NCI-H1417 (cell line): ENCODE measurements around the gene COBLL1.
A peak's percentile ranks its signal among the peaks of the same experiment; 100 is the strongest.
"Not testable (repeated sequence)": the region's sequence is repeated elsewhere in the genome, so short reads cannot be mapped to it uniquely, and the experiment has no call there.

Experiments used
- DNase-seq, 3 experiments: peaks; one replicate each; lab custom pipeline; 2025; lab: John Stamatoyannopoulos, UW

COBLL1 gene

GRCh38 chr2:164786787-164787186 is 54.8 kb downstream of the COBLL1 start:
- no peak for DNase-seq

- DNase-seq, result no peak
Observed at GRCh38 chr2:164785457-164785856, 56.2 kb downstream of the COBLL1 start.

GRCh38 chr2:164784376-164784775 is 57.2 kb downstream of the COBLL1 start:
- no peak for DNase-seq

- DNase-seq, result no peak
Observed at GRCh38 chr2:164782323-164782722, 59.3 kb downstream of the COBLL1 start.

GRCh38 chr2:164781394-164781793 is 60.2 kb downstream of the COBLL1 start:
- no peak for DNase-seq

DNA sequence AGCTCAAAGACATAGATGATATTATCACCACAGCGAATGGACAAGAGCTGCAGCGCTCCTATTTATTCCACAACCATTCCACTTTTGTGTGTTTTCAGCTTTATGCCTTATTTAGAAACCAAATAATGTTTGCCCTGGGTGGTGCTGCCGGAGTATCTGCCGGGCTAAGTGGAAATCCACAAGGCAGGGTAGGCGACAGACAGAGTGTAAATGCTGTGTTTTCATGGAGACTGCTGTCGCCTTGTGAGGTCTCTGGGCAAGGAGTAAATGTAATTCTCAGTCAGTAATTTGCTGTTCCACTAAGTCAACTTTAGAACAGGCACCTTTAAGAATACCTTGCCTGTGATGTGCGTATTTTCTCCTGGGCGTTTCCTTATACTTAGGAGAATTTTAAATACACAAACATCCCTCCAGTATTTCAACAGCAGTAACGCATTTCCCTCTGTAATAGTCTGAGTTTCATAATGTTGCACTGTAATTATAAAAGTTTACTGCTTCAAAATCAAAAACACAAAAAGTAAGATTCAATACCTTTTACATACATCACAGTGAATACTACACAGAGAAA is 60.9 kb downstream of the COBLL1 start:
- no peak for DNase-seq

- DNase-seq, result no peak
Observed at GRCh38 chr2:164779383-164780057, 62.1 kb downstream of the COBLL1 start.

DNA sequence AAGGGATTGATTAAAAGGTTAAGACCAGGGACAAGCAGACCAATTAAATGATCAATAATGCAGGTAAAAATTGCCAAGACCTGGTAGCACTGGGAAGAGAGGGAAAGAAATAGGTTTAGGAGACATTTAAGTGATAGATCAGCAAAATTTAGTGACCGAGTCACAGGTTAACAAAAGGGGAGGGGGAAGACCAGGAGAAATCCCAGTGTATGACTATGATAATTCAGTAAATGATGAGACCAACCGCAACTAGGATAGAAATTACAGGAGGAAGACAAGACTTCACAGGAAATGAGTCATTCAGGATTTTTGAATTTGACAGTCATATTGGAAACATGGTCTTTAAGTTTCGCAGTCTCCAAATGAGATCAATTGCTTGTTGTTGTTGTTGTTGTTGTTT is 62.9 kb downstream of the COBLL1 start:
- no peak for DNase-seq

GRCh38 chr2:164777847-164778461 is 63.7 kb downstream of the COBLL1 start:
- no peak for DNase-seq

GRCh38 chr2:164773635-164774034 is 68.0 kb downstream of the COBLL1 start:
- DNase-seq, result no peak

DNA sequence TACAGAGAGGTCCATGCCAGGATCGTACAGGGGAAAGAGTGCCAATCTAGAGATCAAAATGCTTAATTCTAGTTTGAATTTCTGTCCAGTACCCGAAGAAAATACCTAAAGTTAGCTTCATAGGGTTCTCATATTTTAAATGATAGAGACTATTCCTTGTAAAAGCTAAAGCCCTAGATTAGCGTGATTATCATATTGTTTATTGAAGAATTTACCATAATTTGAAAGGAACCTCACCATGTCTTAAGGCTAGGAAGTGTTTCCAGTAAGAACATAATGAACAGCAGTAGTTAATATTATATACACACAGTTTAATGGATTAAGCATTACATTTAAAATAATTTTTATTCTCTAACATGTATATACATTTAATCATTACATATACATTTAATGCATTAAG is 68.5 kb downstream of the COBLL1 start:
- no peak for DNase-seq

GRCh38 chr2:164771897-164772296 is 69.7 kb downstream of the COBLL1 start:
- no peak for DNase-seq

GRCh38 chr2:164770421-164770916 is 71.2 kb downstream of the COBLL1 start:
- no peak for DNase-seq

DNA sequence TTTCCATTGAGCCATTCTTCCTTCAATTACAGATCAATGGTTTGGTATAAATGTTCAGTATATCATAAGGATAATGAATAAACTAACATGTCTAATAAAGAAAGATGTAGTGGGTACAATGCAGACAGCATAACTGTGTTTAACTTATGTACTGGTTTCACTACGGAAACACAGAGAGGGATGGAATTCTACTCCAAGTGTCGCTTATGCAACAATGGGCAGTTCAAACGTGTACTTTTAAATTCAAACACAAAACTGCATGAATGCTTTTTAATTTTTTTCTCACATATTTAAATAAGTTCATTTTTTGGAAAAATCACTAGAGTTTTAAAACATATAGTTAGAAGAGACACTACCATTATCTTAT is 74.7 kb downstream of the COBLL1 start:
- DNase-seq, result no peak

DNA sequence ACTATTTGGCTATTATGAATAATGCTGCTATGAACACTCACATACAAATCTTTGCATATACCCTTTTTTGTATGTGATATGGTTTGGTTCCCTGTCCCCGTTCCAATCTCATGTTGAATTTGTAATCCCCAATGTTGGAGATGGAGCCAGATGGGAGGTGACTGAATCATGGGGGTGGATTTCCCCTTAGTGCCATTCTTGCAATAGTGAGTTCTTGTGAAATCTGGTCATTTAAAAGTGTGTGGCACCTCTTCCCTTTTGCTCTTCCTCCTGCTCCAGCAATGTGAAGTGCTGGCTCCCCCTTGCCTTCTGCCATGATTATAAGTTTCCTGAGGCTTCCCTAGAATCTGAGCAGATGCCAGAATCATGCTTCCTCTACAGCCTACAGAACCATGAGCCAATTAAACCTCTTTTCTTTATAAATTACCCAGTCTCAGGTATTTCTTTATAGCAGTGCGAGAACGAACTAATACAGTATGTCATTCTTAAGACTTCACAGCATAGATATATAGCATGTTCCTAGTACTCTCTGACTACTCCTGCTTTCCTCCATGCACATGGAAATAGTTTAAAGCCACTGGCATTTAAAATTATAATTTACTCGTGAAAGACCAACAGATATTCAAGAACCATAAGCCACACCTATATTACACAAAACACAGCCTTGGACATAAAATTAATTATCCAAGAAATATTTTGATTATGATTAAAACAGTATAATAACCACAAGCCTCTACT is 75.2 kb downstream of the COBLL1 start:
- no peak for DNase-seq

- no peak for DNase-seq
Observed at GRCh38 chr2:164764996-164765395, 76.6 kb downstream of the COBLL1 start.

GRCh38 chr2:164764474-164764873 is 77.1 kb downstream of the COBLL1 start:
- no peak for DNase-seq

GRCh38 chr2:164763431-164763830 is 78.2 kb downstream of the COBLL1 start:
- DNase-seq, result no peak

- peak in 1 of 3 experiments; percentile 2 for DNase-seq
Observed at GRCh38 chr2:164761737-164762460, 79.7 kb downstream of the COBLL1 start.

DNA sequence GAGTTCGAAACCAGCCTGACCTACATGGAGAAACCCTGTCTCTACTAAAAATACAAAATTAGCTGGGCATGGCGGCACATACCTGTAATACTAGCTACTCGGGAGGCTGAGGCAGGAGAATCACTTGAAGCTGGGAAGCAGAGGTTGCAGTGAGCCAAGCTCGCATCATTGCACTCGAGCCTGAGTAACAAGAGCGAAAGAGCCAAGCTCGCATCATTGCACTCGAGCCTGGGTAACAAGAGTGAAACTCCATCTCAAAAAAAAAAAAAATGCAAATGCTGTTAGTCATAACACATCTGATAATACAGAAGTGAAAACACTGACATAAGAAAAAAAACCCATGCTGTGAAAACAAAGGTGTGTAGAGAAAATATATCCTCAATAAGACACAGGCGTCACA is 80.4 kb downstream of the COBLL1 start:
- DNase-seq, result not testable (repeated sequence)

- no peak for DNase-seq
Observed at GRCh38 chr2:164760179-164760578, 81.4 kb downstream of the COBLL1 start.
